WTC11 (cell line): ENCODE results near the gene IQCE.
"Not testable (repeated sequence)": the region's sequence is repeated elsewhere in the genome, so short reads cannot be mapped to it uniquely, and the experiment has no call there.

Experiments
- ELF4 ChIP-seq: sonication (generic); formaldehyde crosslinking; IDR thresholded peaks from 2 replicates; pipeline ENCODE4 v1.8.1; 2022; ENCODE audit warnings: low read depth, mild to moderate bottlenecking, moderate library complexity, missing genetic modification reagents
- FOXK1 ChIP-seq: sonication (generic); formaldehyde crosslinking; IDR thresholded peaks from 2 replicates; pipeline ENCODE4 v1.8.0; 2022; ENCODE audit warnings: mild to moderate bottlenecking, moderate library complexity, missing genetic modification reagents
- GTF2I ChIP-seq: fragments of 250-450 bp; sonication (Bioruptor Pico); conservative IDR thresholded peaks from 2 replicates; pipeline ENCODE4 v1.4.0; 2021; ENCODE audit warnings: mild to moderate bottlenecking
- NR2C2 ChIP-seq: sonication (generic); formaldehyde crosslinking; IDR thresholded peaks from 2 replicates; pipeline ENCODE4 v1.8.0; 2022; ENCODE audit warnings: mild to moderate bottlenecking, missing genetic modification reagents
- RELA ChIP-seq: sonication (generic); formaldehyde crosslinking; IDR thresholded peaks from 2 replicates; pipeline ENCODE4 v1.8.1; 2022; ENCODE audit warnings: missing genetic modification reagents, mild to moderate bottlenecking, borderline replicate concordance
- ZNF219 ChIP-seq: sonication (generic); formaldehyde crosslinking; IDR thresholded peaks from 2 replicates; pipeline ENCODE4 v1.8.0; 2023; ENCODE audit warnings: missing genetic modification reagents, mild to moderate bottlenecking, borderline replicate concordance
- TF ChIP-seq, protein P1 (sequence below): sonication (generic); formaldehyde crosslinking; conservative IDR thresholded peaks from 2 replicates; pipeline ENCODE4 v1.8.1; 2023; ENCODE audit warnings: mild to moderate bottlenecking, low read depth, missing genetic modification reagents, moderate library complexity
- TF ChIP-seq, protein P2 (sequence below): fragments of 200-600 bp; IDR thresholded peaks from 2 replicates; pipeline ENCODE4 v1.8.0; 2022; ENCODE audit warnings: antibody characterized with exemption
- TF ChIP-seq, protein P3 (sequence below): sonication (generic); formaldehyde crosslinking; IDR thresholded peaks from 2 replicates; pipeline ENCODE4 v1.8.1; 2023; ENCODE audit warnings: mild to moderate bottlenecking, missing genetic modification reagents
- TF ChIP-seq, protein P4 (sequence below): sonication (generic); formaldehyde crosslinking; IDR thresholded peaks from 2 replicates; pipeline ENCODE4 v1.8.1; 2022; ENCODE audit warnings: low read depth, missing genetic modification reagents, borderline replicate concordance
- TF ChIP-seq, protein P5 (sequence below): sonication (generic); formaldehyde crosslinking; IDR thresholded peaks from 2 replicates; pipeline ENCODE4 v1.8.0; 2022; ENCODE audit warnings: mild to moderate bottlenecking, missing genetic modification reagents
- TF ChIP-seq, protein P6 (sequence below): sonication (generic); formaldehyde crosslinking; IDR thresholded peaks from 2 replicates; pipeline ENCODE4 v1.8.0; 2022; ENCODE audit warnings: mild to moderate bottlenecking, missing genetic modification reagents
- TF ChIP-seq, protein P7 (sequence below): sonication (generic); formaldehyde crosslinking; IDR thresholded peaks from 2 replicates; pipeline ENCODE4 v1.8.1; 2023; ENCODE audit warnings: mild to moderate bottlenecking, missing genetic modification reagents

DNA sequence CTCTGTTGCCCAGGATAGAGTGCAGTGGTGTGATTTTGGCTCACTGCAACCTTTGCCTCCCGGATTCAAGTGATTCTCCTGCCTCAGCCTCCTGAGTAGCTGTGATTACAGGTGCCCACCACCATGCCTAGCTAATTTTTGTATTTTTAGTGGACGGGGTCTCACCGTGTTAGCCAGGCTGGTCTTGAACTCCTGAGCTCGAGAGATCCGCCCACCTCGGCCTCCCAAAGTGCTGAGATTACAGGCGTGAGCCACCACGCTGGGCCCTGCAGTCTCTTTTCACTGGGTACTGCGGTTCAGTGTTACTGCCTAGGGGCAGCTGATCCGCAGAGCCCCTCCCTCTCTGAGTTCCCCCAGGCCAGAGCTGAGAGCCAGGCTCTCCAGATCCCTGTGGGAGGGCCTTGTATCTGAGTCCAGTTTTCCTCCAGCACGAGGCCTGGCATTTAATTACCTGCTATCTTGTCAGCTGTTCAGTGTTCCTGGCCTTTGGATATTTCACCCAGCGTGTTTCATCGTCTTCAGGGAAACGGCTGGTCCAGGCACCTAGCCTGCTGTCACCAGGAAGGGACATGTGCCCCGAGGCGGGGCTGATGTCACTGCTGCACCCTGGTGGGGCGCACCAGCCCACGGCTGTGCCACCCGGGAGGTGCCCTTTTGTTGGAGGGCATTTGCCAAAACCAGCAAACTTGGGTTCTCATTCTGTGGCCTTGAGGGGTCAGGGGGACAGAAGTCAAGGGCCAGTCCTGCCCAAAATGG lies 22.7 kb upstream of the IQCE start:
- TF ChIP-seq GTF2I (CRISPR knock-in tag); ELF4 (CRISPR knock-in tag); RELA (CRISPR knock-in tag); NR2C2 (CRISPR knock-in tag); FOXK1 (CRISPR knock-in tag); ZNF219: not testable (repeated sequence)
- TF ChIP-seq, protein P1, sequence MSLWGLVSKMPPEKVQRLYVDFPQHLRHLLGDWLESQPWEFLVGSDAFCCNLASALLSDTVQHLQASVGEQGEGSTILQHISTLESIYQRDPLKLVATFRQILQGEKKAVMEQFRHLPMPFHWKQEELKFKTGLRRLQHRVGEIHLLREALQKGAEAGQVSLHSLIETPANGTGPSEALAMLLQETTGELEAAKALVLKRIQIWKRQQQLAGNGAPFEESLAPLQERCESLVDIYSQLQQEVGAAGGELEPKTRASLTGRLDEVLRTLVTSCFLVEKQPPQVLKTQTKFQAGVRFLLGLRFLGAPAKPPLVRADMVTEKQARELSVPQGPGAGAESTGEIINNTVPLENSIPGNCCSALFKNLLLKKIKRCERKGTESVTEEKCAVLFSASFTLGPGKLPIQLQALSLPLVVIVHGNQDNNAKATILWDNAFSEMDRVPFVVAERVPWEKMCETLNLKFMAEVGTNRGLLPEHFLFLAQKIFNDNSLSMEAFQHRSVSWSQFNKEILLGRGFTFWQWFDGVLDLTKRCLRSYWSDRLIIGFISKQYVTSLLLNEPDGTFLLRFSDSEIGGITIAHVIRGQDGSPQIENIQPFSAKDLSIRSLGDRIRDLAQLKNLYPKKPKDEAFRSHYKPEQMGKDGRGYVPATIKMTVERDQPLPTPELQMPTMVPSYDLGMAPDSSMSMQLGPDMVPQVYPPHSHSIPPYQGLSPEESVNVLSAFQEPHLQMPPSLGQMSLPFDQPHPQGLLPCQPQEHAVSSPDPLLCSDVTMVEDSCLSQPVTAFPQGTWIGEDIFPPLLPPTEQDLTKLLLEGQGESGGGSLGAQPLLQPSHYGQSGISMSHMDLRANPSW (CRISPR knock-in tag) = not testable (repeated sequence)
- TF ChIP-seq, protein P2, sequence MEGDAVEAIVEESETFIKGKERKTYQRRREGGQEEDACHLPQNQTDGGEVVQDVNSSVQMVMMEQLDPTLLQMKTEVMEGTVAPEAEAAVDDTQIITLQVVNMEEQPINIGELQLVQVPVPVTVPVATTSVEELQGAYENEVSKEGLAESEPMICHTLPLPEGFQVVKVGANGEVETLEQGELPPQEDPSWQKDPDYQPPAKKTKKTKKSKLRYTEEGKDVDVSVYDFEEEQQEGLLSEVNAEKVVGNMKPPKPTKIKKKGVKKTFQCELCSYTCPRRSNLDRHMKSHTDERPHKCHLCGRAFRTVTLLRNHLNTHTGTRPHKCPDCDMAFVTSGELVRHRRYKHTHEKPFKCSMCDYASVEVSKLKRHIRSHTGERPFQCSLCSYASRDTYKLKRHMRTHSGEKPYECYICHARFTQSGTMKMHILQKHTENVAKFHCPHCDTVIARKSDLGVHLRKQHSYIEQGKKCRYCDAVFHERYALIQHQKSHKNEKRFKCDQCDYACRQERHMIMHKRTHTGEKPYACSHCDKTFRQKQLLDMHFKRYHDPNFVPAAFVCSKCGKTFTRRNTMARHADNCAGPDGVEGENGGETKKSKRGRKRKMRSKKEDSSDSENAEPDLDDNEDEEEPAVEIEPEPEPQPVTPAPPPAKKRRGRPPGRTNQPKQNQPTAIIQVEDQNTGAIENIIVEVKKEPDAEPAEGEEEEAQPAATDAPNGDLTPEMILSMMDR = not testable (repeated sequence)
- TF ChIP-seq, protein P3, sequence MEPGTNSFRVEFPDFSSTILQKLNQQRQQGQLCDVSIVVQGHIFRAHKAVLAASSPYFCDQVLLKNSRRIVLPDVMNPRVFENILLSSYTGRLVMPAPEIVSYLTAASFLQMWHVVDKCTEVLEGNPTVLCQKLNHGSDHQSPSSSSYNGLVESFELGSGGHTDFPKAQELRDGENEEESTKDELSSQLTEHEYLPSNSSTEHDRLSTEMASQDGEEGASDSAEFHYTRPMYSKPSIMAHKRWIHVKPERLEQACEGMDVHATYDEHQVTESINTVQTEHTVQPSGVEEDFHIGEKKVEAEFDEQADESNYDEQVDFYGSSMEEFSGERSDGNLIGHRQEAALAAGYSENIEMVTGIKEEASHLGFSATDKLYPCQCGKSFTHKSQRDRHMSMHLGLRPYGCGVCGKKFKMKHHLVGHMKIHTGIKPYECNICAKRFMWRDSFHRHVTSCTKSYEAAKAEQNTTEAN = not testable (repeated sequence)
- TF ChIP-seq, protein P4, sequence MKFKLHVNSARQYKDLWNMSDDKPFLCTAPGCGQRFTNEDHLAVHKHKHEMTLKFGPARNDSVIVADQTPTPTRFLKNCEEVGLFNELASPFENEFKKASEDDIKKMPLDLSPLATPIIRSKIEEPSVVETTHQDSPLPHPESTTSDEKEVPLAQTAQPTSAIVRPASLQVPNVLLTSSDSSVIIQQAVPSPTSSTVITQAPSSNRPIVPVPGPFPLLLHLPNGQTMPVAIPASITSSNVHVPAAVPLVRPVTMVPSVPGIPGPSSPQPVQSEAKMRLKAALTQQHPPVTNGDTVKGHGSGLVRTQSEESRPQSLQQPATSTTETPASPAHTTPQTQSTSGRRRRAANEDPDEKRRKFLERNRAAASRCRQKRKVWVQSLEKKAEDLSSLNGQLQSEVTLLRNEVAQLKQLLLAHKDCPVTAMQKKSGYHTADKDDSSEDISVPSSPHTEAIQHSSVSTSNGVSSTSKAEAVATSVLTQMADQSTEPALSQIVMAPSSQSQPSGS (CRISPR knock-in tag) = not testable (repeated sequence)
- TF ChIP-seq, protein P5, sequence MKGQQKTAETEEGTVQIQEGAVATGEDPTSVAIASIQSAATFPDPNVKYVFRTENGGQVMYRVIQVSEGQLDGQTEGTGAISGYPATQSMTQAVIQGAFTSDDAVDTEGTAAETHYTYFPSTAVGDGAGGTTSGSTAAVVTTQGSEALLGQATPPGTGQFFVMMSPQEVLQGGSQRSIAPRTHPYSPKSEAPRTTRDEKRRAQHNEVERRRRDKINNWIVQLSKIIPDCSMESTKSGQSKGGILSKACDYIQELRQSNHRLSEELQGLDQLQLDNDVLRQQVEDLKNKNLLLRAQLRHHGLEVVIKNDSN (CRISPR knock-in tag) = not testable (repeated sequence)
- TF ChIP-seq, protein P6, sequence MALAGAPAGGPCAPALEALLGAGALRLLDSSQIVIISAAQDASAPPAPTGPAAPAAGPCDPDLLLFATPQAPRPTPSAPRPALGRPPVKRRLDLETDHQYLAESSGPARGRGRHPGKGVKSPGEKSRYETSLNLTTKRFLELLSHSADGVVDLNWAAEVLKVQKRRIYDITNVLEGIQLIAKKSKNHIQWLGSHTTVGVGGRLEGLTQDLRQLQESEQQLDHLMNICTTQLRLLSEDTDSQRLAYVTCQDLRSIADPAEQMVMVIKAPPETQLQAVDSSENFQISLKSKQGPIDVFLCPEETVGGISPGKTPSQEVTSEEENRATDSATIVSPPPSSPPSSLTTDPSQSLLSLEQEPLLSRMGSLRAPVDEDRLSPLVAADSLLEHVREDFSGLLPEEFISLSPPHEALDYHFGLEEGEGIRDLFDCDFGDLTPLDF (CRISPR knock-in tag) = not testable (repeated sequence)
- TF ChIP-seq, protein P7, sequence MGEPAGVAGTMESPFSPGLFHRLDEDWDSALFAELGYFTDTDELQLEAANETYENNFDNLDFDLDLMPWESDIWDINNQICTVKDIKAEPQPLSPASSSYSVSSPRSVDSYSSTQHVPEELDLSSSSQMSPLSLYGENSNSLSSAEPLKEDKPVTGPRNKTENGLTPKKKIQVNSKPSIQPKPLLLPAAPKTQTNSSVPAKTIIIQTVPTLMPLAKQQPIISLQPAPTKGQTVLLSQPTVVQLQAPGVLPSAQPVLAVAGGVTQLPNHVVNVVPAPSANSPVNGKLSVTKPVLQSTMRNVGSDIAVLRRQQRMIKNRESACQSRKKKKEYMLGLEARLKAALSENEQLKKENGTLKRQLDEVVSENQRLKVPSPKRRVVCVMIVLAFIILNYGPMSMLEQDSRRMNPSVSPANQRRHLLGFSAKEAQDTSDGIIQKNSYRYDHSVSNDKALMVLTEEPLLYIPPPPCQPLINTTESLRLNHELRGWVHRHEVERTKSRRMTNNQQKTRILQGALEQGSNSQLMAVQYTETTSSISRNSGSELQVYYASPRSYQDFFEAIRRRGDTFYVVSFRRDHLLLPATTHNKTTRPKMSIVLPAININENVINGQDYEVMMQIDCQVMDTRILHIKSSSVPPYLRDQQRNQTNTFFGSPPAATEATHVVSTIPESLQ = not testable (repeated sequence)
